22Rv1 (cell line): ENCODE results near the gene HS3ST3B1.

Experiments used
- CTCF ChIP-seq: fragments of 450-650 bp; IDR thresholded peaks from 2 replicates; pipeline ENCODE4 v1.5.1; 2017; ENCODE audit warnings: mild to moderate bottlenecking
- ZFX ChIP-seq: fragments of 450-650 bp; IDR thresholded peaks from 2 replicates; pipeline ENCODE4 v1.6.1; 2017; ENCODE audit warnings: antibody characterized with exemption, borderline replicate concordance

- TF ChIP-seq CTCF, result no peak
- no peak for TF ChIP-seq ZFX
Measured at GRCh38 chr17:14373614-14374259, 72.9 kb downstream of the HS3ST3B1 start.
